HG03060 (cell line): ENCODE measurements around the gene EFNA5.
"Not testable (repeated sequence)": the region's sequence is repeated elsewhere in the genome, so short reads cannot be mapped to it uniquely, and the experiment has no call there.

Source experiments
- ATAC-seq: cut with Tn5 transposase; IDR thresholded peaks from one replicate; pipeline ENCODE4 v1.9.1; 2021; ENCODE audit warnings: low read depth, moderate number of reproducible peaks; ENCODE audit not compliant: unreplicated experiment

The EFNA5 gene

GRCh38 chr5:107444300-107444699, 226.4 kb downstream of the EFNA5 start:
- ATAC-seq, result no peak

GRCh38 chr5:107443897-107444296, 226.8 kb downstream of the EFNA5 start:
- no peak for ATAC-seq

DNA sequence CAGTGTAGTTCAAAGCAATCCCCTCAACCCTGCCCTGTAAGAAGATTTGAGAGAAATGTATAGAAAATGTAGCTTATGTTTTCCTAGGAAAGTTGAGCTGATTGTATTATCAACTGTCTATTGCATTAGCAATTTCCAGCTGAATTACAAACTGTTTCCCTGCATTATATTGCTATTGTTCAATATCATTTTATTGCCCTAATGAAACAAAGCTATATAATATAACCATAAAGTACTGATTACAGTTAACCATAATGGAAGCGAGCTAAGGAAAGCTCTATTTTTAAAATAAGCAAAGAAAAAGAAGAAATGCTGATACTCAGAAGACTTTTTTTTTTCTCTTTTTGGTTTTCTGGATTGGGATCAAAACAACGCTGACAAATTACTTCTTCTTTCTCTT, 228.3 kb downstream of the EFNA5 start:
- ATAC-seq, result no peak

DNA sequence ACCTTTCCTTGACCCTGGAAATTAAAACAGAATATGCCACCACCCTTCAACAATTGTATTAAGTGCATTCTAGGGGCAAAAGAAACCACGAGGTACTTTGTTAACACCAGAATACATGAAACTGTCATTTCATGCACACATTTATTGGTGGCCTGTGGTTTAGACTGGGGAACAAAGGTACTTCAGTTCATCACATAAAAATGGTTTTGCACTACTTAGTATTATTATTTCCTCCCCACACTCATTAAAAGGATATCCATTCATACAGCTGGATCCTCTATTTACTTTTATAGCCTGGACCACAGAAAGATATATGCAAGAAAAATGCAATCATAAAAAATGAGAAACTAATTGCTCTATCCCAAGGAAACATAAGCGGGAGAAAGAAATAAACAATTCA, 230.9 kb downstream of the EFNA5 start:
- no peak for ATAC-seq

- no peak for ATAC-seq
Measured at GRCh38 chr5:107437986-107438510, 232.7 kb downstream of the EFNA5 start.

- ATAC-seq, result no peak
Measured at GRCh38 chr5:107437154-107437553, 233.6 kb downstream of the EFNA5 start.

DNA sequence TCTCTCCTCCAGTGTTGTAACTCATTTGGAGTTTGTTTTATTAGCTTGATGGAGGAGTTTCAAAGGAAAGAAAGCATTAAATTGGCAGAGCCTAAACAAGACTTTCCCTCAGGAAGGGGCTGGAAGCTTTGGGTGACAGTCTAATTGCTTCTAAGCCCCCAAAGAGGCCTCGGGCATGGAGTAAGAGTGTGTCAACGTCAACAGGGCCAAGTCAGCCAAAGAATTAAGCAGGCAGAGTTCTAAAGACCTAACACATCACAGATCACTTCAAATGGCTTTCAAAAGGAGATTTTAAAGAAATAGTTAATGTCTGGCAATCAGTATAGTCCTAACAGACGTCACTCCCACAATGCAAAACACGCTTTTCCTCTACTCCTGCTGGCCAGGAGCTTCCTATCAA, 234.5 kb downstream of the EFNA5 start:
- ATAC-seq, result no peak

DNA sequence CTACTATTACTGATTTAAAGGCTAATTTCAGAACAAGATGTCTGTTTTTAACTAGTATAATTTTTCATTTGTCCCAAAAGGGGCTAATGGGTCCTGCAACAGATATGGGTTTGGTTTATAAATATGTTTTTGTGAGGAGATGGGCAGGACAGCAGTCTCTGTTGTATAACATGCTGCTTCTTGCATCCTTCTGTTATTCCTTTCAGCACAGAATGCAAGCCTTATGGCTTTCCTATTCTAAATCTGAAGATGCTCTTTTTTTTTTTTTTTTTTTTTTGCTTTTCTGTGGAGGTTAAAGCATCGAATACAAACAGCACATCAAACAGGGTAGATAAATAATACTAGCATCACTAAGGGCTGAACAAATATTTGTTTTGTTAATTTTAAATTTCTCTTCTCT, 235.7 kb downstream of the EFNA5 start:
- ATAC-seq, result no peak

GRCh38 chr5:107433646-107434045, 237.1 kb downstream of the EFNA5 start:
- ATAC-seq, result not testable (repeated sequence)

GRCh38 chr5:107431998-107432397, 238.7 kb downstream of the EFNA5 start:
- no peak for ATAC-seq

DNA sequence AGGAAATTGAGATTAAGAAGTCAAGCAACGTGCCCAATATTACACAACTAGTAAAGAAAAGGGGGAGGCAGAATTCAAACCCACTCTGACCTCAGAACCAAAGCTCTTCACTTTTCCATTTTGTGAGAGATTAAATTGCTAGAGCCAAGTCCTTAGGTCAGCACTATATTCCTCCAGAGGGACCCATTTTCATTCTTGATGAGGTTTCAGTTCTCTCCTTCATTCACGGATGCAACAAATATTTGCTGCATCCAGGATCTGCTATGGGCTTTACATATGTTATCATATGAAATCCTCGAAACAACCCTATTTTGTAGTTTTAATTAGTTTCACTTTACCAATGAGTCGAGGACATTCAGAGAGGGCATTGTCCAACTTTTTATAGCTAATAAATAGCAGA, 239.2 kb downstream of the EFNA5 start:
- ATAC-seq, result no peak

DNA sequence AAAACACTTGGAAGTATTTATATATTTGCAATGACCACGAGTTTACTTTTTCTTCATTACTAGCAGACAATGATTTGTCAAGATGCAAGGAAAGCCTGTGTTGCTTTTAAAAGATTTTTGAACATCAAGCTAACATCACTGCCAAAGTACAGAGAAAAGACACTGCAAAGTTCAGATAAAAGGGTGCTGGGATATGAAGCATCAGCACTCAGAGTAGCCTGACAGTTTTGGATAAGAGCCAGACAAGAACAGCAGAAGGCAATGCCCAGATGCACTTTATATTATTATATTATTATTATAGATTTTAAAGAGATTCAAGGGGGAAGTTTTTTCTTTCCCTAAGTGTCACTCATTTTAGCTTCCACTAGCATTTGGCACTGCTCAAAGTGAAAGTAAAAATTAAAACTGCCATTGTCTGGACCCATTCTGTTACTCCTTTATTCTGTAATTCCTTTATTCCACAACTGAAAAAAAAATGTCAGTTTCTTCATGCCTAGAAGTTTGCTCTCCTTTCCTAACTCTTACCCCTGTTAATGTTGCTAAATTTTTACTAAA, 240.6 kb downstream of the EFNA5 start:
- no peak for ATAC-seq

DNA sequence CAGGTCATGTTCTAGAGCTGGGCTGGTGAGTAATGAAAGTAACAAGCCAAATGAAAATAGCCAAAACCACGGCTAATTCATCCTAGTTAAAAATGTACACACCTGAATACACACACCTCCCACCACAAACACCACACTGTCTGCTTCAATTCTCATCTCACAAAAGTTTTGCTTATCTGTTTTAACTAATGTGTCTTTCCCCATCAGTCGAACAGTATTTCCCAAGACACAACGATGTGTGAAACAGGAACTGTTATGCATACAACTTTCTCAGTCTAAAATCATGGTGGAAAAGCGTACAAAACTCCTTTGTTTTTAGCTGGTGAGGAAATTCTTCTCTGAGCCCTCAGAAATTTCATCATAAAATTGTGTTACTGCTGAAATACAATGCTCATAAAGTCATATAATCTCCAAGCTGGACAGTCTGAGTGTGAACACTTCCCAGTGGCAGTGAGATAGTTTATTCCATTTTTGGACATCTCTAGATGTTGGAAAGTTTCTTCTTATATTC, 242.4 kb downstream of the EFNA5 start:
- ATAC-seq, result no peak

- no peak for ATAC-seq
Measured at GRCh38 chr5:107426872-107427271, 243.9 kb downstream of the EFNA5 start.

DNA sequence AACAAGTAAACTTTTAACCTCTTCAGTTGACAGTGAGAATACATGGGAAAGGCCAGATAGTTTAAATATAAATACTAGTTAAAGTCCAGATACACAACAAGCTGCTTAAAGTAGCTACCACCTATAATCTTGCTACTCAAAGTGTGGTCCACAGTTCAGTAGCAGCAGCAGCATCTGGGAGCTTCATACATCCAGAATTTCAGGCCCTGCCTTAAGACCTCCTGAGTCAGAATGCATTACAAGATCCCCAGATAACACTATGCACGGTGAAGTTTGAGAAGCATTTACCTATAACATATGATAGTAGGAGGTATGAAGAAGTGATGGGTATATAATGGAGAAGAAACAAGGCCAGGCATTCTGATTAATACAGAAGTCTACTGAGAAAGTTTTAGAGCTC, 244.5 kb downstream of the EFNA5 start:
- ATAC-seq, result no peak

- ATAC-seq, result no peak
Measured at GRCh38 chr5:107425541-107426031, 245.2 kb downstream of the EFNA5 start.

GRCh38 chr5:107424491-107424890, 246.2 kb downstream of the EFNA5 start:
- ATAC-seq, result no peak

GRCh38 chr5:107422494-107422893, 248.2 kb downstream of the EFNA5 start:
- ATAC-seq, result no peak

GRCh38 chr5:107419498-107419897, 251.2 kb downstream of the EFNA5 start:
- ATAC-seq, result no peak

DNA sequence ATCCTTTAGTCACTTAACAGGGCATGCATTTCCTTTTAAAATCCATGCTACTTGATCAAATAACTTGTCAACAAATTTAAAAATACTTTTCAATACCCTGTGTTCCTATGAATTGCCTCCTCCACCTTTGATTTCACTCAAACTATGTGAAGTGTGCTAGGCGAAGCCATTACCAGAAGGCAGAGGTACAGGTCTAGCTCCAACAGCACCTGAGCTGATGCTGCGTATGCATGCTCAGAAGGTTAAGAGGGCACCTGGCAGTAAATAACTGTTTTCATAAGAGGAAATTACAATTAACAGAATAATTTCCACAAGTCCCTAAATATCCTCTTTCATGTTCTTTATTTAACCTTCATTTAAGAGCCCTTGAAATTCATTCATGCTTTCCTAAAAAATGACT, 251.8 kb downstream of the EFNA5 start:
- ATAC-seq, result no peak

DNA sequence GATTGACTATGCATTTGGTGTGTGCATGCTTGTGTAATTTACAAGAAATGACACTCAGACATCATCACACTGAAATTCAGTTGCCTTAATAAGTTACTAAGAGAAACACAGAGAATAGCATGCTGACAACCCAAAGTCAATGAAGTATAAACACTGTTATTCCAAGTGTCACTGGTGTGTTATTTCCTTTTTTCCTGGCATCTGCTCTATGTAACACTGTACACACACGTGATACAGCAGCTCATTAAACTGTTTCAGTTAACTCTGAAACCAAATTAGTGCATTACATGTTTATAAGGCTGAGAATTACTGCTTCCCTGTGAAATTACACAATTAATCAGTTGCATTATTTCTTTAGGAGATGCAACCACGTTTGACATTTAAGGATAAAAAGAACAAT, 252.7 kb downstream of the EFNA5 start:
- no peak for ATAC-seq

- ATAC-seq, result no peak
Measured at GRCh38 chr5:107415762-107416161, 255.0 kb downstream of the EFNA5 start.

GRCh38 chr5:107414802-107415201, 255.9 kb downstream of the EFNA5 start:
- ATAC-seq, result no peak
